ENCODE results near the gene SLC38A5. TPM values are rescaled to one million over a fixed set of nuclear protein-coding genes. Genes with fewer than 3 reads are reported as not detected.
"Not testable (repeated sequence)": the region's sequence is repeated elsewhere in the genome, so short reads cannot be mapped to it uniquely, and the experiment has no call there.

SLC38A5 gene
- total RNA-seq, 2 donors from 2014 or later, result 70.7 to 156 TPM

- no peak for ATAC-seq
- Mint-ChIP-seq H3K9me3 (no peaks in the 10 kb centered on the region), H3K27ac (no peak overlapping the region), H3K27me3 (no peaks in the 10 kb centered on the region), H3K36me3 (no peaks in the 10 kb centered on the region), H3K4me1 (ENCODE audit: low read depth in 2 of 2) (no peaks in the 10 kb centered on the region), H3K4me3 (no peak overlapping the region)
- DNase-seq (ENCODE audit: low spot score), result no peak
These were observed 18.4 kb downstream of the SLC38A5 start for GRCh38 chrX:48451708-48452107.

DNA sequence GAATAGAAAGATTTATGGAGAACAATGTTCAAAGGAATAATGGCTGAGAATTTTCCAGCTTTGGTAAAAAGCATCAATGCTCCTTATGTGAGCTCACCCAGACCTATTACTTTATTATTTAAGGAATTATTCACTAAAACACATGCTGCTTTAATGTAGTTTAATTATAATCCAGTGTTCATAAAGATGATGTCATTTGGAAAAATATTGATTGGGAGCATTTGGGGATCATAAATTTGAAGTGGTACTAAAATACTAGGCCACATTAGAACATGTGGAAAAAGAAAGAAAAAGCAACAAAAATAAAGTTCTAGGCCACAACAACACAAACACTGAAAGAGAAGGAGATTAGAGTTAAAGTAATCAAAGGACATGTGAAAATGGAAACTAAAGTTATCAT is 20.0 kb downstream of the SLC38A5 start:
- H3K4me1 Mint-ChIP-seq (ENCODE audit: low read depth in 2 of 2), result no peaks in the 10 kb centered on the region
- H3K27ac Mint-ChIP-seq, result no peak overlapping the region
- H3K4me3 Mint-ChIP-seq, result no peak overlapping the region
- DNase-seq (ENCODE audit: low spot score) (no peak), ATAC-seq (no peak)
- H3K36me3 Mint-ChIP-seq, result no peaks in the 10 kb centered on the region
- H3K27me3 Mint-ChIP-seq, result peaks cover 0 to 1% of the 10 kb centered on the region in 2 donors
- H3K9me3 Mint-ChIP-seq, result no peaks in the 10 kb centered on the region

- H3K4me1 Mint-ChIP-seq (ENCODE audit: low read depth in 2 of 2); DNase-seq (ENCODE audit: low spot score); H3K4me3 Mint-ChIP-seq; H3K36me3 Mint-ChIP-seq; H3K9me3 Mint-ChIP-seq; H3K27ac Mint-ChIP-seq; ATAC-seq: not testable (repeated sequence)
- peaks cover 0 to 14% of the 10 kb centered on the region in 2 donors for H3K27me3 Mint-ChIP-seq
These were observed 22.9 kb downstream of the SLC38A5 start for GRCh38 chrX:48447201-48447600.

GRCh38 chrX:48433713-48434112 is 36.3 kb downstream of the SLC38A5 start:
- H3K36me3 Mint-ChIP-seq; H3K27ac Mint-ChIP-seq; ATAC-seq; H3K4me1 Mint-ChIP-seq (ENCODE audit: low read depth in 2 of 2); H3K4me3 Mint-ChIP-seq; DNase-seq (ENCODE audit: low spot score); H3K9me3 Mint-ChIP-seq: not testable (repeated sequence)
- H3K27me3 Mint-ChIP-seq, result peaks cover 14 to 25% of the 10 kb centered on the region in 2 donors

DNA sequence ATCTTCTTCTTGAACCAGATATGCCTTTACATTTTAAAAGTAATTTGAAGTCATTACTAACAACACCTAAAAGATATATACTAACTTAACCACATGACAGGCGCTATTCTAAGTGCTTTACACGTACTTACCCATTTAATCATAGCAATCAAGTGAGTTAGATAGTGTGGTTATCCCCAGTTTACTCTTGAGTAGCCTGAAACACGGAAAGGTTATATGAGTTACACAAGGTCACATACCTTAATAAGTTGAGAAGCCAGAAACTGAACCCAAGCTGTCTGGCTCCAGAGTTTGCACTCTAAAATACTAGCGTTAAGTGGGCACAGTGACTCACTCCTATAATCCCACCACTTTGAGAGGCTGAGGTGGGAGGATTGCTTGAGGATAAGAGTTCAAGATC is 39.9 kb downstream of the SLC38A5 start:
- not testable (repeated sequence) for H3K4me3 Mint-ChIP-seq

DNA sequence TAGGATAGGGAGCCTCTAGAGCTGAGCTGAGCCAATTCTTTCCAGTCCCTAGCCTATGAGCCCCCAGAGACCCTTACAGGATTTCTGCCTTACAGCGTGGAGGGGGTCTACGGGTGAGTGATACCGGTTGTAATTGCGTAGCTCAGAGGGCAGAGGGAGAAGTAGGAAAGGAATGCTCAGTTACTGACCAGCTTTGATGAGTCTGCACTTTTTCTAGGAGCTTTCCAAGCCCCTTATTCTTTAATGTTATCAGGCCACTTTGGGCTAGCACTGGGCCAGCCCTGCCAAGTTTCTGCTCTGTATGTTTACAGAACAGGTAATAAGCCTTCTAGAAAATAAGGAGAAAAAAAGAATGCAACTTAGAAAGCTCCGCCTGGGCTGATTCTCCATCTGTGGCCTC is 40.5 kb downstream of the SLC38A5 start:
- H3K36me3 Mint-ChIP-seq; H3K27ac Mint-ChIP-seq; H3K4me1 Mint-ChIP-seq (ENCODE audit: low read depth in 2 of 2); H3K9me3 Mint-ChIP-seq; ATAC-seq; DNase-seq (ENCODE audit: low spot score); H3K4me3 Mint-ChIP-seq: not testable (repeated sequence)
- peaks cover 11 to 16% of the 10 kb centered on the region in 2 donors for H3K27me3 Mint-ChIP-seq

More for the DNA sequence above, 39.9 kb downstream of the SLC38A5 start:
- DNase-seq (ENCODE audit: low spot score); H3K27ac Mint-ChIP-seq; H3K4me1 Mint-ChIP-seq (ENCODE audit: low read depth in 2 of 2); H3K36me3 Mint-ChIP-seq; H3K9me3 Mint-ChIP-seq; ATAC-seq: not testable (repeated sequence)
- peaks cover 14 to 17% of the 10 kb centered on the region in 2 donors for H3K27me3 Mint-ChIP-seq

DNA sequence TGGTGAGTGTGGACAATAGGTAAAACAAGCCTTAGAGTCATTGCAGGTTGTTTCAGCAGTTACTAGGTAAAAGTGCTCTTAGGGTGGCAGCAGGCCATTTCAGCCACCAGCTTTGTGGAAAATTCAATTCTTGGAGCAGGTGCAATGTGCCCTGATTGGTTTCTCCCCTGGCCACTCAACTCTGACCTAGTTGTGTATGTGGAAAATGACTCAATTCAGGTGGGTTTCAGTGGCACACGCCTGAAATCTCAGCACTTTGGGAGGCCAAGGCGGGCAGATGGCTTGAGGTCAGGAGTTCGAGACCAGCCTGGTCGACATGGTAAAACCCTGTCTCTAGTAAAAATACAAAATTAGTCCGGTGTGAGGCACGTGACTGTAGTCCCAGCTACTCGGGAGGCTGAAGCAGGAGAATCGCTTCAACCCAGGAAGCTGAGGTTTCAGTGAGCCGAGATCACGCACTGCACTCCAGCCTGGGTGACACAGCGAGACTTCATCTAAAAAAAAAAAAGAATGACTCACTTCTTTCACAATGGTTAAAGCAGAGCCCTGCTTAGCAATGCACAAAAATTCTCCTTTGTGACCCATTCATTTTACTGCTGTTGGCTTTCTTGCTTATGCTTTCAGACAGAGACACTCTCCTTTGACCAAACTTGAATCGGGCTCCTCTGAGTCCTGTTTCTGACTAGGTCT is 42.9 kb downstream of the SLC38A5 start:
- H3K4me3 Mint-ChIP-seq; H3K27ac Mint-ChIP-seq; H3K9me3 Mint-ChIP-seq; H3K36me3 Mint-ChIP-seq; H3K4me1 Mint-ChIP-seq (ENCODE audit: low read depth in 2 of 2); DNase-seq (ENCODE audit: low spot score): not testable (repeated sequence)
- H3K27me3 Mint-ChIP-seq, result peaks cover 7 to 10% of the 10 kb centered on the region in 2 donors
- ATAC-seq, result peak; percentile 71

GRCh38 chrX:48411860-48412259 is 58.2 kb downstream of the SLC38A5 start, which contains the start of gene SSX4B:
Gene SSX4B, minus strand, starts transcription at chrX:48411960. Its CDS starts 588 bp downstream, at chrX:48411372.
- not testable (repeated sequence) for ATAC-seq; H3K27me3 Mint-ChIP-seq; H3K36me3 Mint-ChIP-seq; H3K27ac Mint-ChIP-seq; H3K4me1 Mint-ChIP-seq (ENCODE audit: low read depth in 2 of 2); H3K4me3 Mint-ChIP-seq; DNase-seq (ENCODE audit: low spot score); H3K9me3 Mint-ChIP-seq

Other genes with a start within 250 kb of the SLC38A5 start
- gene SSX1, start 214.9 kb downstream of the SLC38A5 start, total RNA-seq, result not detected
- not detected for gene SSX3, start 113.6 kb downstream of the SLC38A5 start, total RNA-seq
- not detected for gene SSX4, start 86.7 kb downstream of the SLC38A5 start, total RNA-seq
- not detected for gene SSX4B, start 58.3 kb downstream of the SLC38A5 start, total RNA-seq
- gene FTSJ1, start 5.9 kb upstream of the SLC38A5 start, total RNA-seq, result 100 to 1,000 TPM in 1 of 2 donors, 10 to 100 TPM in 1; 83.8 to 120 TPM
- 10 to 100 TPM; 25.9 to 31.0 TPM for gene PORCN, start 38.7 kb upstream of the SLC38A5 start, total RNA-seq
- gene EBP, start 51.5 kb upstream of the SLC38A5 start, total RNA-seq, result 100 to 1,000 TPM; 380 to 399 TPM
- gene TBC1D25, start 69.5 kb upstream of the SLC38A5 start, total RNA-seq, result 10 to 100 TPM; 31.8 to 37.0 TPM
- gene RBM3, start 104.2 kb upstream of the SLC38A5 start, total RNA-seq, result 100 to 1,000 TPM; 329 to 362 TPM
- gene WDR13, start 127.2 kb upstream of the SLC38A5 start, total RNA-seq, result 10 to 100 TPM; 39.7 to 64.7 TPM
- gene WAS, start 213.5 kb upstream of the SLC38A5 start, total RNA-seq, result 100 to 1,000 TPM in 1 of 2 donors, 10 to 100 TPM in 1; 98.7 to 109 TPM
- 10 to 100 TPM; 19.2 to 33.8 TPM for gene SUV39H1, start 226.5 kb upstream of the SLC38A5 start, total RNA-seq